ENCODE results near the gene UBXN7. TPM values are rescaled to one million over a fixed set of nuclear protein-coding genes. Genes with fewer than 3 reads are reported as not detected.
"Not testable (repeated sequence)": the region's sequence is repeated elsewhere in the genome, so short reads cannot be mapped to it uniquely, and the experiment has no call there.

UBXN7 gene
- total RNA-seq, 1 donor from 2014 or later = 31.2 TPM

DNA sequence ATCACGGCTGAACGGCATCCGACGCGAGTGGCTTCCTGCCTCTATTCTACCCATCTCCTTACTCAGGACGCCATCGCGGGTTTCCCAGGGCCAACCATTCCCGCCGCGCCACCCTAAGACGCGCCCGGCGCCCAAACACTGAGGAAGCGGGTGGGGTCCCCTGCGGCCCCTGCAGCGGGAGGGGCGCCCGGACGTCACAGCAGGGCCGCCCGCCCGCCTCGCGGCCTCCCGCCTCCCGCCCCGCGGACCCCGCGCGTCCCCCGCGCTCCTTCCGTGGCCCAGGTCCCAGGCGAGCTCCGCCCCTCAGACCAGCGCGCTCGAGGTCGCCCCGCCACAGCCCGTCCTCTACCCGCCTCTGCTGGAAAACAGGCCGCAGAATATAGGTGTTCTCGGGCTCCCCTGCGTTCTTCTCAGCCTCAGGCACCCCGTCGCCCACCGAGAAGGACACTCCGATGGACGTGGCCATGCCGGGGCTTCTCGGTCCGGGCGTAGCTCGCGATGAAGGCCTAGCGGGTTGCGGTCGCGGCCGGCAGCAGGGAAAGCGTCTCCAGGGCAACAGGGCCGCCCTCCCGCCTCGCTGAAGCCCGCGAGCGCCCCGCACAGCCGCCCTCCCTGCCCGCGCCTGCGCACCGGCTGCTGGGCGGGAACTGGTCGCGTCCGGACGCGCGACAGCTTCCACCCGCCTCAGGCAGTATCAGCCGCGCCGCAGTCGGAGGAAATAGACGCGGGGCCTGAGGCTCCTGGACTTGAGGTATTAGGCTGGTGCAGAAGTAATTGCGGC is 114.3 kb downstream of the UBXN7 start, which contains the start of gene DYNLT2B:
Gene DYNLT2B, minus strand, starts transcription at position 554 of the 781 bp plus-strand sequence. Its CDS starts 88 bp downstream, at position 466.
- intact Hi-C loops (cut with micrococcal nuclease) = no loop called here

DNA sequence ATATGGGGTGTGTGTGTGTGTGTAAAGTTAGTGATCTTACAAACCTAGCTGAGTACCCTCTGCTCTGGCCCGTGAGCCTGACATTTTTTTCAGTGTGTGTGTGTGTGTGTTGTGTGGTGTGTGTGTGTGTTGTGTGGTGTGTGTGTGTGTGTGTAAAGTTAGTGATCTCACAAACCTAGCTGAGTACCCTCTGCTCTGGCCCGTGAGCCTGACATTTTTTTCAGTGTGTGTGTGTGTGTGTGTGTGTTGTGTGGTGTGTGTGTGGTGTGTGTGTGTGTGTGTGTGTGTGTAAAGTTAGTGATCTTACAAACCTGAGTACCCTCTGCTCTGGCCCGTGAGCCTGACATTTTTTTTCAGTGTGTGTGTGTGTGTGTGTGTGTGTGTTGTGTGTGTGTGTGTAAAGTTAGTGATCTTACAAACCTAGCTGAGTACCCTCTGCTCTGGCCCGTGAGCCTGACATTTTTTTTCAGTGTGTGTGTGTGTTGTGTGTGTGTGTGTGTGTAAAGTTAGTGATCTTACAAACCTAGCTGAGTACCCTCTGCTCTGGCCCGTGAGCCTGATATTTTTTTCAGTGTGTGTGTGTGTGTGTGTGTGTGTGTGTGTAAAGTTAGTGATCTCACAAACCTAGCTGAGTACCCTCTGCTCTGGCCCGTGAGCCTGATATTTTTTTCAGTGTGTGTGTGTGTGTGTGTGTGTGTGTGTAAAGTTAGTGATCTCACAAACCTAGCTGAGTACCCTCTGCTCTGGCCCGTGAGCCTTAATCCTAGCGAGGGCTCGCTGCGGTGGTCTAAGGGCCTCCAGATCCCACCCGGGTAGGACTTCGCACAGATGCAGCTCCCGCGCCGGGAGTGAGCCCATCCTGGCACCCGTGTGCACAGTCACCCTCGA is 115.2 kb downstream of the UBXN7 start:
- H3K27me3 ChIP-seq (ENCODE audit: low read depth); H3K36me3 ChIP-seq; intact Hi-C loops (cut with micrococcal nuclease); DNase-seq; H3K9me3 ChIP-seq (replicated peaks): not testable (repeated sequence)
- H3K4me1 ChIP-seq = peaks cover 23% of the 10 kb centered on the region
- H3K27ac ChIP-seq (replicated peaks) = peak overlapping the region; percentile 97
- peak overlapping the region; percentile 90 for H3K4me3 ChIP-seq

More for the DNA sequence above, 114.3 kb downstream of the UBXN7 start, which contains the start of gene DYNLT2B:
- H3K9me3 ChIP-seq (replicated peaks) = no peaks in the 10 kb centered on the region
- H3K27me3 ChIP-seq (ENCODE audit: low read depth) = no peaks in the 10 kb centered on the region
- H3K36me3 ChIP-seq = peaks cover 5% of the 10 kb centered on the region
- peak; percentile 89 for DNase-seq
- TF ChIP-seq, protein P1, sequence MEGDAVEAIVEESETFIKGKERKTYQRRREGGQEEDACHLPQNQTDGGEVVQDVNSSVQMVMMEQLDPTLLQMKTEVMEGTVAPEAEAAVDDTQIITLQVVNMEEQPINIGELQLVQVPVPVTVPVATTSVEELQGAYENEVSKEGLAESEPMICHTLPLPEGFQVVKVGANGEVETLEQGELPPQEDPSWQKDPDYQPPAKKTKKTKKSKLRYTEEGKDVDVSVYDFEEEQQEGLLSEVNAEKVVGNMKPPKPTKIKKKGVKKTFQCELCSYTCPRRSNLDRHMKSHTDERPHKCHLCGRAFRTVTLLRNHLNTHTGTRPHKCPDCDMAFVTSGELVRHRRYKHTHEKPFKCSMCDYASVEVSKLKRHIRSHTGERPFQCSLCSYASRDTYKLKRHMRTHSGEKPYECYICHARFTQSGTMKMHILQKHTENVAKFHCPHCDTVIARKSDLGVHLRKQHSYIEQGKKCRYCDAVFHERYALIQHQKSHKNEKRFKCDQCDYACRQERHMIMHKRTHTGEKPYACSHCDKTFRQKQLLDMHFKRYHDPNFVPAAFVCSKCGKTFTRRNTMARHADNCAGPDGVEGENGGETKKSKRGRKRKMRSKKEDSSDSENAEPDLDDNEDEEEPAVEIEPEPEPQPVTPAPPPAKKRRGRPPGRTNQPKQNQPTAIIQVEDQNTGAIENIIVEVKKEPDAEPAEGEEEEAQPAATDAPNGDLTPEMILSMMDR (IDR thresholded peaks at IDR 0.05; ENCODE audit: borderline replicate concordance) = peak; percentile 7
- peaks cover 23% of the 10 kb centered on the region for H3K4me1 ChIP-seq
- H3K27ac ChIP-seq (replicated peaks) = peak within 1 kb of the TSS; percentile 97
- peak within 1 kb of the TSS; percentile 90 for H3K4me3 ChIP-seq

DNA sequence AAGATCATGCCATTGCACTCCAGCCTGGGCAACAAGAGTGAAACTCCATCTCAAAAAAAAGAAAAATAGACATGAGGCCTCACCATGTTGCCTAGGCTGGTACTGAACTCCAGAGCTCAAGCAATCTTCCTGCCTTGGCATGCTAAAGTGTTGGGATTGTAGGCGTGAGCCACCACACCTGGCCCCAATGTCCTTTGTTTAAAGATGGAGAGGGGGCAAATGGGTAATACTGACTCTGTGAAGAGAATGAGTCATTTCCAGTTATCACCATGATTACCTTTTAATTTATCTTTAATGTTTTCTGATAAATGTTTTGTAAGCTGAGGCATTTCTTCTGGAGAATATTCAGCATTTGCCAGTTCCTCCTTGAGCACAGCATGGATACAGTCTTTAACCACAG is 116.4 kb downstream of the UBXN7 start:
- TF ChIP-seq, protein P1 (IDR thresholded peaks at IDR 0.05; ENCODE audit: borderline replicate concordance) = no peak
- Histone ChIP-seq H3K9me3 (replicated peaks) (no peaks in the 10 kb centered on the region), H3K27ac (replicated peaks) (no peak overlapping the region), H3K4me3 (no peak overlapping the region), H3K27me3 (ENCODE audit: low read depth) (no peaks in the 10 kb centered on the region), H3K36me3 (peaks cover 5% of the 10 kb centered on the region), H3K4me1 (peaks cover 23% of the 10 kb centered on the region)
- DNase-seq = no peak
- intact Hi-C loops (cut with micrococcal nuclease) = no loop called here

DNA sequence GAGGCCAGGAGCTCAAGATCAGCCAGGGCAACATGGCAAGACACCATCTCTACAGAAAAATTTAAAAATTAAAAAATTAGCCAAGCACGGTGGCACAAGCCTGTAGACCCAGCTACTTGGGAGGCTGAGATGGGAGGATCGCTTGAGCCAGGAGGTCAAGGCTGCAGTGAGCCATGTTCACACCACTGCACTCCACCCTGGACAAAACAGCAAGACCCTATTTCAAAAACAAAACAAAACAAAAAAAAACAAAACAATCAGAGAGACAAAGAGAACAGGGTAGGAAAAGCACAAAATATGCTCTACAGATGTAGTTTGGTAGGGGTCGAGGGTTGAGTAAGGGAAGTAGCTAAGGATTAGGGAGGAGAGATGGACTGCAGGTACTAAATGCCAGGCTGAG is 117.6 kb downstream of the UBXN7 start:
- H3K4me3 ChIP-seq = no peak overlapping the region
- H3K36me3 ChIP-seq = peaks cover 5% of the 10 kb centered on the region
- no peak overlapping the region for H3K27ac ChIP-seq (replicated peaks)
- no peak for DNase-seq
- H3K9me3 ChIP-seq (replicated peaks) = no peaks in the 10 kb centered on the region
- TF ChIP-seq, protein P1 (IDR thresholded peaks at IDR 0.05; ENCODE audit: borderline replicate concordance) = no peak
- H3K27me3 ChIP-seq (ENCODE audit: low read depth) = no peaks in the 10 kb centered on the region
- intact Hi-C loops (cut with micrococcal nuclease) = no loop called here
- peaks cover 23% of the 10 kb centered on the region for H3K4me1 ChIP-seq

DNA sequence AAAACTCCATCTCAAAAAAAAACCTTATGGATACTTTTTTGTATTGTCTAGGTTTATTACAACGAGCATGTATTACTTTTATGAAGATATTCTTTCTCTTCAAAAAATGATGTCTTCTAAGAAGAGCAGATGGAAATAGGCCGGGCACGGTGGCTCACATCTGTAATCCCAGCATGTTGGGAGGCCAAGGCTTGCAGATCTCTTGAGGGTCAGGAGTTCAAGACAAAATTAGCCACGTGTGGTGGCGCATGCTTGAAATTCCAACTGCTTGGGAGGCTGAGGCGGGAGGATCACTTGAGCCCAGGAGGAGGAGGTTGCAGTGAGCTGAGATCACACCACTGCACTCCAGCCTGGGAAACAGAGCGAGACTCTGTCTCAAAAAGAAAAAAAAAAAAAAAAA is 118.1 kb downstream of the UBXN7 start:
- peaks cover 17% of the 10 kb centered on the region for H3K4me1 ChIP-seq
- H3K4me3 ChIP-seq; H3K36me3 ChIP-seq; H3K27ac ChIP-seq (replicated peaks); H3K9me3 ChIP-seq (replicated peaks); H3K27me3 ChIP-seq (ENCODE audit: low read depth); DNase-seq; intact Hi-C loops (cut with micrococcal nuclease): not testable (repeated sequence)

DNA sequence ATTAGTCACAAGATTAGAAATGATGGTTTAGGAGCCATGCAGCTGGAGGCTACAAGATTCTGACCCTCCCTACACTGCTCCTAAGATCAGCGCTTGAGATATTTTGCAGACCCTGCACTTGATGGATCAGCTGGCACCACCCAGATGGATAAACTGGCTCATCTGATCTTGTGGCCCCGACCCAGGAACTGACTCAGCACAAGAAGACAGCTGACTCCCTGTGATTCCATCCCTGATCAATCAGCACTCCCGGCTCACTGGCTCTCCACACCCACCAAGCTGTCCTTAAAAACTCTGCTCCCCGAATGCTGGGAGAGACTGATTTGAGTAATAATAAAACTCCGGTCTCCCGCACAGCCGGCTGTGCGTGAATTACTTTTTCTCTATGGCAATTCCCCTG is 129.3 kb downstream of the UBXN7 start:
- H3K27me3 ChIP-seq (ENCODE audit: low read depth); H3K4me1 ChIP-seq; H3K4me3 ChIP-seq; H3K9me3 ChIP-seq (replicated peaks); H3K27ac ChIP-seq (replicated peaks); DNase-seq; intact Hi-C loops (cut with micrococcal nuclease): not testable (repeated sequence)
- H3K36me3 ChIP-seq = peaks cover 11% of the 10 kb centered on the region

DNA sequence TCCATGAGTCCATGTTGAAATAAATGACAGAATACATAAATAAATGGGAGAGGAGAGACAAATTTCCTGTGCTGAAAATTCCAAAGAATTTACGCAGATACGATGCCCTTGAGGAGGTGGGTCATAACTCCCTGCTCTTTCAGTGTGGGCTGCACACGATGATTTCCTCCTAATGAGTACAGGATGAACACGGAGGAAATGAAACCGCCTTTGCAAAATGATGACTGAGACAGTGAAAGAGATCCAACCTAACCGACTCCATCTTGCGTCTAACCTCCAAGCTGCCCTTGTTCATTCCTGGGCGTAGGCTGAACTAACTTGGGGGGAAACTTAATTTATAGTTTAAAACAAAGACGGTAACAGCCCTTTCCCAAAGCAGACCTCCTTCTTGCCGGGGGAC is 129.7 kb downstream of the UBXN7 start:
- H3K27ac ChIP-seq (replicated peaks); H3K4me1 ChIP-seq; H3K27me3 ChIP-seq (ENCODE audit: low read depth); H3K4me3 ChIP-seq; DNase-seq; intact Hi-C loops (cut with micrococcal nuclease); H3K9me3 ChIP-seq (replicated peaks): not testable (repeated sequence)
- H3K36me3 ChIP-seq = peaks cover 11% of the 10 kb centered on the region

Measured in left ventricle myocardium inferior (tissue), 1 donor.